Stimulated activated CD4-positive, alpha-beta T cell treated with anti-CD3 and anti-CD28 coated beads, Interleukin-1b, Interleukin-23, amount 100 ng/mL, for 4 hours (primary cell): Measurements from ENCODE around the gene TNRC18.
"Not testable (repeated sequence)": the region's sequence is repeated elsewhere in the genome, so short reads cannot be mapped to it uniquely, and the experiment has no call there.

Experiments
- DNase-seq, 2 donors: peaks; one replicate each; pipeline ENCODE4 v3.0.0-alpha.2; 2020; ENCODE audit warnings: low read depth in 2 of 2

Gene TNRC18

GRCh38 chr7:5379546-5379945 is 44.1 kb downstream of the TNRC18 start:
- DNase-seq, result no peak

GRCh38 chr7:5377816-5378215 is 45.8 kb downstream of the TNRC18 start:
- DNase-seq, result no peak

- DNase-seq, result no peak
Observed at GRCh38 chr7:5377279-5377678, 46.4 kb downstream of the TNRC18 start.

- DNase-seq, result no peak
Observed at GRCh38 chr7:5375925-5376324, 47.7 kb downstream of the TNRC18 start.

GRCh38 chr7:5374464-5374863 is 49.2 kb downstream of the TNRC18 start:
- no peak for DNase-seq

- DNase-seq, result no peak
Observed at GRCh38 chr7:5373300-5373699, 50.3 kb downstream of the TNRC18 start.

- no peak for DNase-seq
Observed at GRCh38 chr7:5370454-5371353, 52.9 kb downstream of the TNRC18 start.

- no peak for DNase-seq
Observed at GRCh38 chr7:5367661-5368060, 56.0 kb downstream of the TNRC18 start.

GRCh38 chr7:5365976-5366625 is 57.5 kb downstream of the TNRC18 start:
- DNase-seq, result peak; percentile 9 to 55

GRCh38 chr7:5363729-5364128 is 59.9 kb downstream of the TNRC18 start:
- no peak for DNase-seq

- no peak for DNase-seq
Observed at GRCh38 chr7:5362466-5362865, 61.2 kb downstream of the TNRC18 start.

GRCh38 chr7:5361446-5362127 is 62.0 kb downstream of the TNRC18 start:
- DNase-seq, result no peak

- no peak for DNase-seq
Observed at GRCh38 chr7:5360971-5361370, 62.7 kb downstream of the TNRC18 start.

GRCh38 chr7:5360451-5360850 is 63.2 kb downstream of the TNRC18 start:
- DNase-seq, result no peak

- DNase-seq, result not testable (repeated sequence)
Observed at GRCh38 chr7:5360021-5360420, 63.6 kb downstream of the TNRC18 start.

- DNase-seq, result no peak
Observed at GRCh38 chr7:5359344-5359743, 64.3 kb downstream of the TNRC18 start.

GRCh38 chr7:5357951-5358350 is 65.7 kb downstream of the TNRC18 start:
- no peak for DNase-seq

- DNase-seq, result no peak
Observed at GRCh38 chr7:5356751-5357119, 66.9 kb downstream of the TNRC18 start.

- DNase-seq, result no peak
Observed at GRCh38 chr7:5354460-5355232, 69.0 kb downstream of the TNRC18 start.

GRCh38 chr7:5352440-5353010 is 71.1 kb downstream of the TNRC18 start:
- DNase-seq, result no peak

- no peak for DNase-seq
Observed at GRCh38 chr7:5351507-5352265, 71.9 kb downstream of the TNRC18 start.
